BJ (cell line): ENCODE measurements around the gene HLA-DQA1. TPM values are rescaled to one million over a fixed set of nuclear protein-coding genes. Genes with fewer than 3 reads are reported as not detected.
"Not testable (repeated sequence)": the region's sequence is repeated elsewhere in the genome, so short reads cannot be mapped to it uniquely, and the experiment has no call there.

Experiments
- CTCF ChIA-PET: fragments of 350-600 bp; formaldehyde crosslinking; extraction: SDS; loops from one replicate; lab custom pipeline; 2021; ENCODE audit warnings: antibody characterized with exemption, inconsistent platforms; lab: Yijun Ruan, JAX
- POLR2A ChIA-PET: fragments of 300-600 bp; sonication (Branson Sonifier 250); formaldehyde crosslinking; extraction: SDS; loops from one replicate; lab custom pipeline; 2021; ENCODE audit warnings: antibody characterized with exemption; lab: Charles Lee
- DNase-seq: peaks from one replicate; pipeline ENCODE4 v3.0.0-alpha.2; 2011; ENCODE audit warnings: low read depth
- H3K27me3 ChIP-seq: 2 replicates; pipeline ENCODE4 v1.6.0; 2011; ENCODE audit warnings: low read length; ENCODE audit not compliant: control insufficient read depth, insufficient read depth
- H3K36me3 ChIP-seq: 2 replicates; pipeline ENCODE4 v1.5.1; 2011; ENCODE audit warnings: low read length; ENCODE audit not compliant: control insufficient read depth, insufficient read depth
- H3K4me3 ChIP-seq: 2 replicates; pipeline ENCODE4 v1.5.1; 2011; ENCODE audit warnings: low read depth, mild to moderate bottlenecking, control low read depth, low read length
- CTCF ChIP-seq: IDR thresholded peaks from 2 replicates; pipeline ENCODE4 v1.5.1; 2011; ENCODE audit warnings: low read depth, mild to moderate bottlenecking, control low read depth, inconsistent platforms, low read length, moderate library complexity; ENCODE audit not compliant: insufficient read depth
- polyA plus RNA-seq: library from polyadenylated mRNA; depleted of rRNA; stranded (reverse); fragments of >200 nt; gene quantifications from 2 replicates; pipeline ENCODE4 v1.2.3, GENCODE V29; 2011

Gene HLA-DQA1
- polyA plus RNA-seq, 1 experiment = not detected

- CTCF ChIA-PET = no interaction called here
- TF ChIP-seq CTCF = no peak
Measured at GRCh38 chr6:32645047-32645703, 8.0 kb downstream of the HLA-DQA1 start.

GRCh38 chr6:32655203-32655710 lies 18.1 kb downstream of the HLA-DQA1 start:
- DNase-seq = no peak
- no peak for TF ChIP-seq CTCF
- Histone ChIP-seq H3K27me3 (no peaks in the 10 kb centered on the region), H3K4me3 (no peak overlapping the region), H3K36me3 (no peaks in the 10 kb centered on the region)
- ChIA-PET POLR2A (no interaction called here), CTCF (no interaction called here)

More at GRCh38 chr6:32645047-32645703, 8.0 kb downstream of the HLA-DQA1 start:
- H3K27me3 ChIP-seq = no peaks in the 10 kb centered on the region
- no peaks in the 10 kb centered on the region for H3K36me3 ChIP-seq
- H3K4me3 ChIP-seq = no peak overlapping the region
- POLR2A ChIA-PET = no interaction called here
- DNase-seq = no peak

GRCh38 chr6:32657329-32657728 lies 20.1 kb downstream of the HLA-DQA1 start:
- POLR2A ChIA-PET, DNase-seq, H3K4me3 ChIP-seq, H3K27me3 ChIP-seq, H3K36me3 ChIP-seq, CTCF ChIA-PET: not testable (repeated sequence)

- POLR2A ChIA-PET, CTCF ChIA-PET, DNase-seq: not testable (repeated sequence)
Measured at GRCh38 chr6:32657819-32658218, 20.6 kb downstream of the HLA-DQA1 start.

GRCh38 chr6:32658268-32658897 lies 21.2 kb downstream of the HLA-DQA1 start:
- ChIA-PET POLR2A (no interaction called here), CTCF (no interaction called here)
- Histone ChIP-seq H3K36me3 (no peaks in the 10 kb centered on the region), H3K27me3 (no peaks in the 10 kb centered on the region), H3K4me3 (no peak overlapping the region)
- no peak for DNase-seq
- no peak for TF ChIP-seq CTCF

More at GRCh38 chr6:32657819-32658218, 20.6 kb downstream of the HLA-DQA1 start:
- not testable (repeated sequence) for H3K36me3 ChIP-seq, H3K27me3 ChIP-seq, H3K4me3 ChIP-seq

- ChIA-PET CTCF (no interaction called here), POLR2A (no interaction called here)
- DNase-seq = no peak
- Histone ChIP-seq H3K27me3 (no peaks in the 10 kb centered on the region), H3K4me3 (no peak overlapping the region), H3K36me3 (no peaks in the 10 kb centered on the region)
- no peak for TF ChIP-seq CTCF
Measured at GRCh38 chr6:32659856-32660595, 22.8 kb downstream of the HLA-DQA1 start.
